ENCODE measurements around the gene PLEKHA1.

PLEKHA1 gene

DNA sequence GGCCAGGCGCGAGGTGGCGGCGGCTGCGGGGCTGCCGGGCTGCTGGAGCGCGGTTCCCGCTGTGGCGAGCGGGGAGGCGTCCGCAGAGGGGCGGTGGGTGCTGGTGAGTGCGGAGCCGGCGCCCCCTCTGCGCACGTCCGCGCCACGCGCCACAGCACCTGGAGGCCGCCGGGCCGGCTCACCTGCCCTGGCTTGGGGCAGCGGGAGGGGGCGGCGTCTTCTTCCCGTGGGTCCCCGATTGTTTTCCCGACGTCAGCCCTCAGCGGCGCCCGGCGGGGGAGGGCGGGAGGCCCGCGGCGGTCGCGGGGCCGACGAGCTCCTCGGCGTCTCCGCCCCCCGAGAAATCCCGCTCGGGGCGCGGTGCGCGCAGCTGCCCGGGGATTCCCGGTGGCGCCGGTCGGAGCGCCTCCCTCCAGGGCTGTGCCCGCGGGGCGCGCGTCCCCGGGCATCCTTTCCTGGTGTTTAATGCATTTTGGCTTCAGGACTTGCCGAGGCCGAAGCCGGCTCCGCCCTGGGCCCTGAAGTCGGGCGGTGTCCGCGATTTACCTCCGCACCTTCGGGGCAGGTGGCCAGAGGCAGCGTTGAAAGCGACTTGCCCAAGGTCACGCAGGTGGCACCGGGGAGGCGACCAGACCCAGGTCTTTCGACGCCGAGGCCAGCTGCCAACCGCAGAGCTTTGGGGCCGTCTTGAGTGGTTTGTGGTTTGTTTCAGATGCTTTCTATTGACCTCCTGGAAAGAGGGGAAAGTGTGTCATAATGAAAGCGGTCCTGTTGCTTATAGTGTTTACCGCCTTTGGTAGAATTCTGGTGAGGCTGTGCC is 561 bp downstream of the PLEKHA1 start:
- Histone ChIP-seq H3K36me3 (ENCODE audit: control insufficient read depth in 5 of 5, insufficient read depth in 5 of 5, low read length in 5 of 5) (peaks cover 0 to 2% (median 0%) of the 10 kb centered on the region in 5 donors), H3K4me3 (ENCODE audit: low read depth in 1 of 5, low read length in 5 of 5) (peak overlapping the region; percentile 72 to 93 (median 90)), H3K27me3 (ENCODE audit: control insufficient read depth in 5 of 5, insufficient read depth in 4 of 5, low read length in 5 of 5) (no peaks in the 10 kb centered on the region), H3K9ac (ENCODE audit: low read length in 5 of 5) (peak overlapping the region; percentile 49 to 92 (median 85)), H3K27ac (ENCODE audit: low read depth, low read length) (peak overlapping the region; percentile 66), H3K4me1 (ENCODE audit: control insufficient read depth in 5 of 5, insufficient read depth in 5 of 5, low read length in 5 of 5) (peaks cover 0 to 30% (median 28%) of the 10 kb centered on the region in 5 donors), H3K9me3 (ENCODE audit: control insufficient read depth in 5 of 5, low read length in 5 of 5) (no peaks in the 10 kb centered on the region)

DNA sequence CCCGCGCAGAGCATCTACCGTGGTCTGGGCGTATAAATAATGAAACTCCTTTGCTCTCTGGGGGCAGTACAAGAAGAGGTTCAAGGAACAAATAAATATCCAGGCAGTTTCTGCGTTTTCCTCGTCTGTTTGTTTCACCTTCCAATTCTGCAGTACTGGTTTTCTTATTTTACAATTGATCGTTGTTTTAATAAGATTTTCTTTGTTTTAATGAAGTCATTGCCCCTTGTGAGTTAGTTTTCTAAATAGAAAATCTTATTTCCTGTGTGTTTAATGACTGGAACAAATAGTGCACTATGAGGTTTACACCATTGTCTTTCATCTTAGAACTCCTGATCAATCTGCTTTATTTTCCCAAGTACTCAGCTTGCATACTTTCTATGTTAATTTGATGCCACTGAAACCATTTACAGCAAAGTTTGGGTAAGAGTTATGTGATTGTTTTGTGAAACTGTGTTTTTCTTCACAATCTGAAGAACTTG is 1.2 kb downstream of the PLEKHA1 start:
- peaks cover 0 to 2% (median 0%) of the 10 kb centered on the region in 5 donors for H3K36me3 ChIP-seq (ENCODE audit: control insufficient read depth in 5 of 5, insufficient read depth in 5 of 5, low read length in 5 of 5)
- peak overlapping the region; percentile 72 to 93 (median 90) for H3K4me3 ChIP-seq (ENCODE audit: low read depth in 1 of 5, low read length in 5 of 5)
- H3K27me3 ChIP-seq (ENCODE audit: control insufficient read depth in 5 of 5, insufficient read depth in 4 of 5, low read length in 5 of 5) = no peaks in the 10 kb centered on the region
- H3K27ac ChIP-seq (ENCODE audit: low read depth, low read length) = peak overlapping the region; percentile 66
- H3K4me1 ChIP-seq (ENCODE audit: control insufficient read depth in 5 of 5, insufficient read depth in 5 of 5, low read length in 5 of 5) = peaks cover 0 to 29% (median 27%) of the 10 kb centered on the region in 5 donors
- H3K9ac ChIP-seq (ENCODE audit: low read length in 5 of 5) = peak overlapping the region; percentile 49 to 92 (median 85)
- H3K9me3 ChIP-seq (ENCODE audit: control insufficient read depth in 5 of 5, low read length in 5 of 5) = no peaks in the 10 kb centered on the region

DNA sequence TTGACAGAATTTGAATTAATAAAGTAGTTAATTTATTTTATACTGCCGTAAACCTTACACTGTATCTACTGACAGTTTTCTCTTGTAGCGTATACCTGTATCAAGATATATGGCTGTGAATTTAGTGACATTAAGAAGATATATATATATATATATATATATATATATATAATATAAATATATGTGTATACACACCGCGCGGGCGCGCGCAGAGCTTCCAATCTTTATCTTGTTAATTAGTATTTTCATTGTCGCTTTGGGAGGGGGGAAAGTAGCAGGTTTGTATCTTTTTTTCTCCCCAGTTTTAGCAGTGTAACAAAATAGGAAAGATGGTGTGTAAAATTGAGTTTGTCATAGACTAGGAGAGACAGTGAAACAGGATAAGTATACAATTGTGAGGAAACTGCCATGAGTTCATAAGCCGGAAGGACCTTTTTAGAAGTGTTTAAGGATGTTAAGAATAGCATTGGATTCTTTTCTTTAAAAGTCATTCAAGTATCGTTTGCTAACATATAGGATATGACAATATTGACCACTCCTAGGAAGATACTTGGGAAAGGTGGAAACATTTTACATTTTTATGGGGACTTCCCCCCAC is 2.0 kb downstream of the PLEKHA1 start:
- Histone ChIP-seq H3K27me3 (ENCODE audit: control insufficient read depth in 5 of 5, insufficient read depth in 4 of 5, low read length in 5 of 5) (no peaks in the 10 kb centered on the region), H3K9ac (ENCODE audit: low read length in 5 of 5) (peak overlapping the region in 1 of 5 donors; percentile 30), H3K4me1 (ENCODE audit: control insufficient read depth in 5 of 5, insufficient read depth in 5 of 5, low read length in 5 of 5) (peaks cover 0 to 28% (median 24%) of the 10 kb centered on the region in 5 donors), H3K36me3 (ENCODE audit: control insufficient read depth in 5 of 5, insufficient read depth in 5 of 5, low read length in 5 of 5) (peaks cover 0 to 2% (median 0%) of the 10 kb centered on the region in 5 donors), H3K9me3 (ENCODE audit: control insufficient read depth in 5 of 5, low read length in 5 of 5) (no peaks in the 10 kb centered on the region), H3K4me3 (ENCODE audit: low read depth in 1 of 5, low read length in 5 of 5) (peak overlapping the region in 2 of 5 donors; percentile 31 to 33), H3K27ac (ENCODE audit: low read depth, low read length) (no peak overlapping the region)

DNA sequence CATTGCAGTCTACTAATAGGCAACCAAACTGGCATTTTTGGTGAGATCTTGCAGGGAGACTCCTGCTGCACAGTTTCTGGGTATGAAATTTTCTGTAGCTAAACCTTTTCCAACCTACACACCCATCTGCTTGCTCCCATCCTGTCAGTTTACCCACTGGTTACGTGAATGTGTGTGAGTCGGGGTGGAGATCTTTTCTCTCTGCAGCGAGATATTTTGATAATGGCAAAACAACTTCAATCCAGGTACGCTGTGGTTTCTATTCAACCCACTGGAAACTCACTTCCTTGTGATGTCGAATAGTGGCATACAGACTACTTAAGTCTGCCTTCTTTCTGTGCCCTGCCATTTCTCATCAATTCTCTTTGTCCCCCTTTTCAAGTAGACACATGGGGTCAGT is 4.5 kb downstream of the PLEKHA1 start:
- Histone ChIP-seq H3K4me3 (ENCODE audit: low read depth in 1 of 5, low read length in 5 of 5) (no peak overlapping the region), H3K36me3 (ENCODE audit: control insufficient read depth in 5 of 5, insufficient read depth in 5 of 5, low read length in 5 of 5) (peaks cover 0 to 2% (median 0%) of the 10 kb centered on the region in 5 donors), H3K27me3 (ENCODE audit: control insufficient read depth in 5 of 5, insufficient read depth in 4 of 5, low read length in 5 of 5) (no peaks in the 10 kb centered on the region), H3K27ac (ENCODE audit: low read depth, low read length) (no peak overlapping the region), H3K9me3 (ENCODE audit: control insufficient read depth in 5 of 5, low read length in 5 of 5) (no peaks in the 10 kb centered on the region), H3K9ac (ENCODE audit: low read length in 5 of 5) (no peak overlapping the region), H3K4me1 (ENCODE audit: control insufficient read depth in 5 of 5, insufficient read depth in 5 of 5, low read length in 5 of 5) (peaks cover 0 to 18% (median 11%) of the 10 kb centered on the region in 5 donors)

DNA sequence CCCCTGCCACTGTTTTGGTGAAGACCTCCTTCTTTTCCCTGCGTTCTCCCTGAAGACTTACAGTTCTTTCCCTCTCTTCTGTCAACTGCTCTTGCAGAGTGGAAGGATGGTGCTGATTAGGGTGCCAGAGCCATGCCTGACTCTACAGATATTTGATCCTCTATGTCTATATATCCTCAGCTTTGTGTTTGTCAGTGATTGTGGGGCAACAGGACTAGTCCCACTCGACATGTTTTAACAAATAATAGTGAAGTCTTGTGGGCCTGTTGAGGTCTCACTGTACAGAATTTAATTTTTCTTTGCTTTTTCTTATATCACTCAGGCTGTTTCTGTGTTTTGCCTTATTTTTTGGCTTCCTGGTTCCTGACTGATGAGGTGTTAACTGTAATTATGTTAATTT is 5.0 kb downstream of the PLEKHA1 start:
- no peak overlapping the region for H3K9ac ChIP-seq (ENCODE audit: low read length in 5 of 5)
- H3K27me3 ChIP-seq (ENCODE audit: control insufficient read depth in 5 of 5, insufficient read depth in 4 of 5, low read length in 5 of 5) = no peaks in the 10 kb centered on the region
- H3K9me3 ChIP-seq (ENCODE audit: control insufficient read depth in 5 of 5, low read length in 5 of 5) = no peaks in the 10 kb centered on the region
- peaks cover 0 to 15% (median 9%) of the 10 kb centered on the region in 5 donors for H3K4me1 ChIP-seq (ENCODE audit: control insufficient read depth in 5 of 5, insufficient read depth in 5 of 5, low read length in 5 of 5)
- H3K27ac ChIP-seq (ENCODE audit: low read depth, low read length) = no peak overlapping the region
- peaks cover 0 to 2% (median 0%) of the 10 kb centered on the region in 5 donors for H3K36me3 ChIP-seq (ENCODE audit: control insufficient read depth in 5 of 5, insufficient read depth in 5 of 5, low read length in 5 of 5)
- H3K4me3 ChIP-seq (ENCODE audit: low read depth in 1 of 5, low read length in 5 of 5) = no peak overlapping the region

DNA sequence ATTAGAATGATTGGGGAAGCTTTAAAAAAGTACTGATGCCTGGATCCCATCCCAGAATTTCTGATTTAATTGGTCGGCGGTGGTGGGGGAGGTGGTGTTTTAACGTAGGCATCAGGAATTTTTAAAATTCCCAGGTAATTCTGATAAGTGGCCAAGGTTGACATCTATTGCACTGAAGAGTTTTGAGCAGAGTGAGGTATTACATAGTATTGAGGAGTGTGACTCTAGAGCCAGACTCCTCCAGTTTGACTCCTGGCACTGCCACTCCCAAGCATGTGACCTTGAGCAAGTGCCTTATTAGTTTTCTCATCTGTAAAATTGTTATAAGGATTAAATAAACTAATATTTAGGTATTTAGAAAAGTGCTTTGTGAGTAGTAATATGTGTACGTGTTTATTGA is 6.2 kb downstream of the PLEKHA1 start:
- H3K9ac ChIP-seq (ENCODE audit: low read length in 5 of 5) = no peak overlapping the region
- no peak overlapping the region for H3K4me3 ChIP-seq (ENCODE audit: low read depth in 1 of 5, low read length in 5 of 5)
- no peaks in the 10 kb centered on the region for H3K9me3 ChIP-seq (ENCODE audit: control insufficient read depth in 5 of 5, low read length in 5 of 5)
- no peaks in the 10 kb centered on the region for H3K27me3 ChIP-seq (ENCODE audit: control insufficient read depth in 5 of 5, insufficient read depth in 4 of 5, low read length in 5 of 5)
- peaks cover 0 to 9% (median 4%) of the 10 kb centered on the region in 5 donors for H3K4me1 ChIP-seq (ENCODE audit: control insufficient read depth in 5 of 5, insufficient read depth in 5 of 5, low read length in 5 of 5)
- no peak overlapping the region for H3K27ac ChIP-seq (ENCODE audit: low read depth, low read length)
- peaks cover 0 to 2% (median 0%) of the 10 kb centered on the region in 5 donors for H3K36me3 ChIP-seq (ENCODE audit: control insufficient read depth in 5 of 5, insufficient read depth in 5 of 5, low read length in 5 of 5)

DNA sequence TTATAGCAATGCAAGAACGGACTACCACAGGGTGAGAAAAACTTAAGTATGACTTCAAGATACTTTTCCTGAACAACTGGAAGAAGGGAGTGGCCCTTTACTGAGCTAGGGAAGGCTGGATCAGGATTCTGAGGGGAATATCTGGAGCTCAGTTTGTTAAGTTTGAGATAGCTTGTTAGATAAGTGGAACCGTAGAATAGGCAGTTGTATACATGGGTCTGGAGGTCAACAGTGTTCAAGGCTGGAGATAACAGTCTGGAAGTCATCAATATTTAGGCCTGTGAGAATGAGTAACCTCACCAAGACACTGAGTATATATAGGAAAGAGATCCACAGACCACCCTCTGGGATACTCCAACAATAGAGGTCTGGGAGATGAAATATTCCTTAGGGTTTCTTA is 7.2 kb downstream of the PLEKHA1 start:
- H3K4me3 ChIP-seq (ENCODE audit: low read depth in 1 of 5, low read length in 5 of 5) = no peak overlapping the region
- no peak overlapping the region for H3K27ac ChIP-seq (ENCODE audit: low read depth, low read length)
- no peaks in the 10 kb centered on the region for H3K27me3 ChIP-seq (ENCODE audit: control insufficient read depth in 5 of 5, insufficient read depth in 4 of 5, low read length in 5 of 5)
- H3K4me1 ChIP-seq (ENCODE audit: control insufficient read depth in 5 of 5, insufficient read depth in 5 of 5, low read length in 5 of 5) = peaks cover 0 to 8% (median 0%) of the 10 kb centered on the region in 5 donors
- no peak overlapping the region for H3K9ac ChIP-seq (ENCODE audit: low read length in 5 of 5)
- no peaks in the 10 kb centered on the region for H3K9me3 ChIP-seq (ENCODE audit: control insufficient read depth in 5 of 5, low read length in 5 of 5)
- peaks cover 0 to 2% (median 0%) of the 10 kb centered on the region in 5 donors for H3K36me3 ChIP-seq (ENCODE audit: control insufficient read depth in 5 of 5, insufficient read depth in 5 of 5, low read length in 5 of 5)

DNA sequence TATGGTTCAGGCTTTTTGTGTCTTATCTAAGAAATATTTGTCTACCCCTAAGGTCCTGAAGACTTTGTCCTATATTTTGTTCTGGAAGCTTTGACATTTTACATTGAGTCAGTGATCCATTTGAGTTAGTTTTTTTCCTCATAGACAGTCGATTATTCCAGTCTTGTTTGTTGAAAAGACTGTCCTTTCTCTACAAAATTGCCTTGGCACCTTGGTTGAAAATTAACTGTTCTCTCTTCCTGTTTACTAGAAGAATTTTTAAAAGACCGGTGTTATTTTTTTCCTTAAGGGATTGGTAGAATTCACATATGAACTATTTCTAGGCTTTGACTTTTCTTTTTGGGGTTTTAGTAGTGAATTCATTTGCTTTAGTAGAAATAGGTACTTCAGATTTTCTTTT is 12.0 kb downstream of the PLEKHA1 start:
- Histone ChIP-seq H3K36me3 (ENCODE audit: control insufficient read depth in 5 of 5, insufficient read depth in 5 of 5, low read length in 5 of 5) (no peaks in the 10 kb centered on the region), H3K27ac (ENCODE audit: low read depth, low read length) (no peak overlapping the region), H3K4me1 (ENCODE audit: control insufficient read depth in 5 of 5, insufficient read depth in 5 of 5, low read length in 5 of 5) (peaks cover 0 to 5% (median 0%) of the 10 kb centered on the region in 5 donors), H3K9ac (ENCODE audit: low read length in 5 of 5) (no peak overlapping the region), H3K9me3 (ENCODE audit: control insufficient read depth in 5 of 5, low read length in 5 of 5) (no peaks in the 10 kb centered on the region), H3K27me3 (ENCODE audit: control insufficient read depth in 5 of 5, insufficient read depth in 4 of 5, low read length in 5 of 5) (no peaks in the 10 kb centered on the region), H3K4me3 (ENCODE audit: low read depth in 1 of 5, low read length in 5 of 5) (no peak overlapping the region)

DNA sequence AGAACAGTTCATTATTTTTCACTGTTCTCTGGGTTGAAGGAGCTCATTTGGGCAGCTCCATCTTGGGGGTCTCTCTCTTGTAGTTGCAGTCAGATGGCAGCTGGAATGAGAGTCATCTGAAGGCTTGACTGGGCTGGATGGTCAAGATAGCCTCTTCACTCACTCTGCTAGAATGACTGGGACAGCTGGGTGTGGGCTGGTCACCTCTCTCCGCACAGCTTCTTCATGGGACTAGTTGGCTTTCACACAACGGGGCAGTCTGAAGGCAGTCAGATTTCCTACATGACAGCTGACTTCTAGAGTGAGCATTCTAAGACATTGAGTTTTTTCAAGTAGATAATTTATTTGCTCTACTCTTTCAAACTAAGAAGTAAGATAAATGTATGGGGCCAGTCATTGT is 13.1 kb downstream of the PLEKHA1 start:
- Histone ChIP-seq H3K27me3 (ENCODE audit: control insufficient read depth in 5 of 5, insufficient read depth in 4 of 5, low read length in 5 of 5) (no peaks in the 10 kb centered on the region), H3K9ac (ENCODE audit: low read length in 5 of 5) (no peak overlapping the region), H3K27ac (ENCODE audit: low read depth, low read length) (no peak overlapping the region), H3K9me3 (ENCODE audit: control insufficient read depth in 5 of 5, low read length in 5 of 5) (no peaks in the 10 kb centered on the region), H3K36me3 (ENCODE audit: control insufficient read depth in 5 of 5, insufficient read depth in 5 of 5, low read length in 5 of 5) (no peaks in the 10 kb centered on the region), H3K4me1 (ENCODE audit: control insufficient read depth in 5 of 5, insufficient read depth in 5 of 5, low read length in 5 of 5) (peaks cover 0 to 10% (median 7%) of the 10 kb centered on the region in 5 donors), H3K4me3 (ENCODE audit: low read depth in 1 of 5, low read length in 5 of 5) (no peak overlapping the region)
